Measurements from ENCODE around the gene SPRED2.

- no peak for TF ChIP-seq CTCF (IDR thresholded peaks at IDR 0.05; ENCODE audit: insufficient read depth, low read length)
- no peak for TF ChIP-seq SPI1 (IDR thresholded peaks at IDR 0.05; ENCODE audit: borderline replicate concordance, low read depth)
- no peak for TF ChIP-seq POLR2AphosphoS5 (IDR thresholded peaks at IDR 0.05; ENCODE audit: low read depth)
Observed at GRCh38 chr2:65357095-65357958, 75.1 kb downstream of the SPRED2 start.
